ENCODE measurements around the gene GDPD5.

Gene GDPD5

GRCh38 chr11:75403983-75404658 is 121.6 kb downstream of the GDPD5 start:
- Histone ChIP-seq H3K27me3 (ENCODE audit: control insufficient read depth, insufficient read depth, low read length) (no peaks in the 10 kb centered on the region), H3K9ac (ENCODE audit: low read depth, low read length) (no peak overlapping the region), H3K4me2 (ENCODE audit: low read length) (peak overlapping the region; percentile 28), H3K9me3 (replicated peaks; ENCODE audit: low read length) (no peaks in the 10 kb centered on the region), H3K4me1 (ENCODE audit: control insufficient read depth, insufficient read depth, low read length) (peaks cover 49% of the 10 kb centered on the region), H3K36me3 (ENCODE audit: insufficient read depth, low read length) (peaks cover 80% of the 10 kb centered on the region), H3K4me3 (ENCODE audit: low read length) (no peak overlapping the region)

DNA sequence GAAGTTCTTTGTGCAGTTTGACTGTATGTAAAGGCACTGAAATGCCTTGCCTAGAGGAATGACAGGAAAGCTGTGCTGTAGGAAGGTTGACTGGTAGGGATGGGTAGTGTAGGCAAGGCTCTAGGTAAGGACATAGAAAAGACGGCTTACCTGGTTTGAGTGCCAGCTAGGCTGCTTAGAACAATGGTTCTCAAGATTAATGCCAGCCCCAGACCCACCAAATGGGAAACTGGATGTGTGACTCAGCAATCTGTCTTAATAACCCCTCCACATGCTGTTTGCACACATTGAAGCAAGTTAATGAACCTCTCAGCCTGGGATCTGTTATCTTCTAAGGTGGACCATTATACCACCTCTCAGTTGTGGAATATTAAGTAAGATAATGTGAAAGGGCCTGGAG is 122.7 kb downstream of the GDPD5 start:
- Histone ChIP-seq H3K9me3 (replicated peaks; ENCODE audit: low read length) (no peaks in the 10 kb centered on the region), H3K4me1 (ENCODE audit: control insufficient read depth, insufficient read depth, low read length) (peaks cover 49% of the 10 kb centered on the region), H3K27me3 (ENCODE audit: control insufficient read depth, insufficient read depth, low read length) (no peaks in the 10 kb centered on the region), H3K9ac (ENCODE audit: low read depth, low read length) (peak overlapping the region; percentile 4), H3K4me3 (ENCODE audit: low read length) (no peak overlapping the region), H3K36me3 (ENCODE audit: insufficient read depth, low read length) (peaks cover 73% of the 10 kb centered on the region), H3K4me2 (ENCODE audit: low read length) (peak overlapping the region; percentile 83)

GRCh38 chr11:75402002-75402773 is 123.6 kb downstream of the GDPD5 start:
- peak overlapping the region; percentile 83 for H3K4me2 ChIP-seq (ENCODE audit: low read length)
- peak overlapping the region; percentile 97 for H3K9ac ChIP-seq (ENCODE audit: low read depth, low read length)
- H3K9me3 ChIP-seq (replicated peaks; ENCODE audit: low read length): no peaks in the 10 kb centered on the region
- peak overlapping the region; percentile 90 for H3K4me3 ChIP-seq (ENCODE audit: low read length)
- H3K4me1 ChIP-seq (ENCODE audit: control insufficient read depth, insufficient read depth, low read length): peaks cover 49% of the 10 kb centered on the region
- H3K36me3 ChIP-seq (ENCODE audit: insufficient read depth, low read length): peaks cover 69% of the 10 kb centered on the region
- H3K27me3 ChIP-seq (ENCODE audit: control insufficient read depth, insufficient read depth, low read length): no peaks in the 10 kb centered on the region

GRCh38 chr11:75400146-75400865 is 125.4 kb downstream of the GDPD5 start:
- Histone ChIP-seq H3K9me3 (replicated peaks; ENCODE audit: low read length) (no peaks in the 10 kb centered on the region), H3K9ac (ENCODE audit: low read depth, low read length) (peak overlapping the region; percentile 97), H3K4me2 (ENCODE audit: low read length) (peak overlapping the region; percentile 83), H3K4me1 (ENCODE audit: control insufficient read depth, insufficient read depth, low read length) (peaks cover 37% of the 10 kb centered on the region), H3K4me3 (ENCODE audit: low read length) (peak overlapping the region; percentile 90), H3K36me3 (ENCODE audit: insufficient read depth, low read length) (peaks cover 51% of the 10 kb centered on the region), H3K27me3 (ENCODE audit: control insufficient read depth, insufficient read depth, low read length) (peaks cover 7% of the 10 kb centered on the region)

DNA sequence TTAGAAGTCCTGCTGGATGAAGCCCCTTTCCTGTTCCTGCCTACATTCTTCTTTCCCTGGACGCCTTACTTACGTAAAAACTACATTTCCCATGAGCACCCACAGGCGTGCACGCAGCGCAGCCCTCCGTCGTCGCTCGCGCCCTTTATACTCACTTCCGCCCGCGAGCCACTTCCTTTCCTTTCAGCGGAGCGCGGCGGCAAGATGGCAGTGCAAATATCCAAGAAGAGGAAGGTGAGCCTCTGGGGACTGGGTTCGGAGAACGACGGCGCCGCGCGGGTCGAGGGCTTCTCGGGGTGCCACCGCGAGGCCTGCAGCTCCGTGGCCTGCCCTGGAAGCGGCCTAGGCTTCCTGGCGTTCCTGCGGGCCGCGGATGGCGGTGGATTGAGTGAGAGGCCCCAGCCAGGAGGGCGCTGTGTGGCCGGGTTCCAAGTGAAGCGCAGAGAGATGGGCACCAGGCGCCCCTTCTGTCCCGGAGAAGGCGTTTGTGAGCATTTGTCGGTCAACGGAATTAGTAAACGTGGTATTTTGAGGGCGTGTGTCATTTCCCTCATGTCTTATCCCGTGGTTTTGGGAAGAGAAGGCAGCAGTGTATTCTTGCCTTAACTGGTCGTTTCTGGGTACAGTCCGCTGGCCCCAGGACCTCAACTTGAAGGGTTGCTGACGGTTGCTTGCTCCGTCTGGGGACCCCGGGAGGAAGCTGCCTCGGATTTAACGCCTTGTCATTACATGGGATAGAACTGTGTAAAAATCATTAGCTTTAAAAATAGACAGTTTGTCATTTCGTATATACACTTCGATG is 126.2 kb downstream of the GDPD5 start, which contains the start of gene RPS3:
Gene RPS3 (plus strand): TSS at position 175 of the 802 bp plus-strand sequence. CDS start 30 bp downstream, at position 205.
- H3K27me3 ChIP-seq (ENCODE audit: control insufficient read depth, insufficient read depth, low read length): peaks cover 7% of the 10 kb centered on the region
- H3K36me3 ChIP-seq (ENCODE audit: insufficient read depth, low read length): peaks cover 43% of the 10 kb centered on the region
- H3K4me1 ChIP-seq (ENCODE audit: control insufficient read depth, insufficient read depth, low read length): peaks cover 36% of the 10 kb centered on the region
- peak within 1 kb of the TSS; percentile 97 for H3K9ac ChIP-seq (ENCODE audit: low read depth, low read length)
- H3K4me3 ChIP-seq (ENCODE audit: low read length): peak within 1 kb of the TSS; percentile 90
- peak within 1 kb of the TSS; percentile 83 for H3K4me2 ChIP-seq (ENCODE audit: low read length)
- H3K9me3 ChIP-seq (replicated peaks; ENCODE audit: low read length): no peaks in the 10 kb centered on the region

GRCh38 chr11:75398906-75399305 is 126.8 kb downstream of the GDPD5 start:
- H3K4me1 ChIP-seq (ENCODE audit: control insufficient read depth, insufficient read depth, low read length): peaks cover 30% of the 10 kb centered on the region
- H3K27me3 ChIP-seq (ENCODE audit: control insufficient read depth, insufficient read depth, low read length): peaks cover 7% of the 10 kb centered on the region
- no peak overlapping the region for H3K9ac ChIP-seq (ENCODE audit: low read depth, low read length)
- H3K4me3 ChIP-seq (ENCODE audit: low read length): no peak overlapping the region
- H3K4me2 ChIP-seq (ENCODE audit: low read length): no peak overlapping the region
- peaks cover 37% of the 10 kb centered on the region for H3K36me3 ChIP-seq (ENCODE audit: insufficient read depth, low read length)
- H3K9me3 ChIP-seq (replicated peaks; ENCODE audit: low read length): no peaks in the 10 kb centered on the region

DNA sequence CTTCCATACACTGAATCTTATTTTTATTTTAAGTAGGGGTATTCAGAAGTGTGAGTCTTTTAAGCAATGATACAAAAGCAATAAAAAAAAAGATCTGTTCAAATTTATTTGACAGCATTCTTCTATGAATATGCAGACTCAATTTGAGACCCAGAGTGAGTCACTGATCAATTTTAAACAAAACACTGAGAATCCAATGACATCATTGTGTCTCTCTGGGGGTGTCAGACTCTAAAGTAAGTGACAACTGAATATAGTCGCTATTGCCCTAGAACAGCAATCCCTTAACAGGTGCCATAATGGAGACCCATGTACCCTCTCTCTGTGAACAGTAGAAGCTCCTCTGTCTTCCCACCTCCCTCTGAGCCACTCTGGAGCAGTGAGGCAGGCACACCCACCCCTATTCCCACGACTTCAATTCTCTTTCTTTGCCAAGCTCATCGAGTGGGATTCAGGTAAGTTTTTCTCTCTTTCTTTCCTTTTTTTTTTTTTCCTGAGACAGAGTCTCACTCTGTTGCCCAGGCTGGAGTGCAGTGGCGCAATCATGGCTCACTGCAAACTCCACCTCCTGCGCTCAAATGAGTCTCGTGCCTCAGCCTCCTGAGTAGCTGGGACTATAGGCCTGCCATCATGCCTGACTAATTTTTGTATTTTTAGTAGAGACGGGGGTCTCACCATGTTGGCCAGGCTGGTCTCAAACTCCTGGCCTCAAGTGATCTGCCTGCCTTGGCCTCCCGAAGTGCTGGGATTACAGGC is 131.5 kb downstream of the GDPD5 start:
- peaks cover 14% of the 10 kb centered on the region for H3K27me3 ChIP-seq (ENCODE audit: control insufficient read depth, insufficient read depth, low read length)
- H3K4me3 ChIP-seq (ENCODE audit: low read length): no peak overlapping the region
- no peaks in the 10 kb centered on the region for H3K4me1 ChIP-seq (ENCODE audit: control insufficient read depth, insufficient read depth, low read length)
- H3K9me3 ChIP-seq (replicated peaks; ENCODE audit: low read length): no peaks in the 10 kb centered on the region
- no peak overlapping the region for H3K9ac ChIP-seq (ENCODE audit: low read depth, low read length)
- H3K4me2 ChIP-seq (ENCODE audit: low read length): no peak overlapping the region
- no peaks in the 10 kb centered on the region for H3K36me3 ChIP-seq (ENCODE audit: insufficient read depth, low read length)

GRCh38 chr11:75389925-75390324 is 135.8 kb downstream of the GDPD5 start:
- Histone ChIP-seq H3K9ac (ENCODE audit: low read depth, low read length) (no peak overlapping the region), H3K4me2 (ENCODE audit: low read length) (no peak overlapping the region)

GRCh38 chr11:75389276-75389605 is 136.5 kb downstream of the GDPD5 start:
- no peaks in the 10 kb centered on the region for H3K9me3 ChIP-seq (replicated peaks; ENCODE audit: low read length)
- H3K36me3 ChIP-seq (ENCODE audit: insufficient read depth, low read length): no peaks in the 10 kb centered on the region
- H3K4me3 ChIP-seq (ENCODE audit: low read length): no peak overlapping the region
- peaks cover 7% of the 10 kb centered on the region for H3K27me3 ChIP-seq (ENCODE audit: control insufficient read depth, insufficient read depth, low read length)
- no peak overlapping the region for H3K4me2 ChIP-seq (ENCODE audit: low read length)
- no peak overlapping the region for H3K9ac ChIP-seq (ENCODE audit: low read depth, low read length)
- peaks cover 7% of the 10 kb centered on the region for H3K4me1 ChIP-seq (ENCODE audit: control insufficient read depth, insufficient read depth, low read length)

More at GRCh38 chr11:75389925-75390324, 135.8 kb downstream of the GDPD5 start:
- no peaks in the 10 kb centered on the region for H3K36me3 ChIP-seq (ENCODE audit: insufficient read depth, low read length)
- H3K4me1 ChIP-seq (ENCODE audit: control insufficient read depth, insufficient read depth, low read length): peaks cover 7% of the 10 kb centered on the region
- peaks cover 7% of the 10 kb centered on the region for H3K27me3 ChIP-seq (ENCODE audit: control insufficient read depth, insufficient read depth, low read length)
- no peak overlapping the region for H3K4me3 ChIP-seq (ENCODE audit: low read length)
- H3K9me3 ChIP-seq (replicated peaks; ENCODE audit: low read length): no peaks in the 10 kb centered on the region

- Histone ChIP-seq H3K4me2 (ENCODE audit: low read length) (no peak overlapping the region), H3K9ac (ENCODE audit: low read depth, low read length) (no peak overlapping the region), H3K27me3 (ENCODE audit: control insufficient read depth, insufficient read depth, low read length) (peaks cover 7% of the 10 kb centered on the region), H3K4me1 (ENCODE audit: control insufficient read depth, insufficient read depth, low read length) (peaks cover 7% of the 10 kb centered on the region), H3K9me3 (replicated peaks; ENCODE audit: low read length) (no peaks in the 10 kb centered on the region), H3K4me3 (ENCODE audit: low read length) (no peak overlapping the region), H3K36me3 (ENCODE audit: insufficient read depth, low read length) (no peaks in the 10 kb centered on the region)
Measured at GRCh38 chr11:75388386-75389275, 137.1 kb downstream of the GDPD5 start.
